PC-3 (cell line): ENCODE measurements around the gene RAB22A. TPM values are rescaled to one million over a fixed set of nuclear protein-coding genes. Genes with fewer than 3 reads are reported as not detected.

ENCODE experiments used
- ATAC-seq: fragments of 200-7000 bp; cut with Tn5 transposase; 2 replicates; pipeline ENCODE4 v1.9.1; 2020; ENCODE audit warnings: mild to moderate bottlenecking, moderate library complexity
- BruUV-seq: library from RNA; stranded (reverse); fragments of 400-500 nt; replicated peaks from 2 replicates; lab custom pipeline; 2021; lab: Mats Ljungman, UMichigan
- CTCF ChIA-PET: fragments of 300-600 bp; sonication (Branson Sonifier 250); formaldehyde crosslinking; loops from one replicate; lab custom pipeline; 2022; ENCODE audit warnings: antibody characterized with exemption; lab: Charles Lee
- POLR2A ChIA-PET: fragments of 300-600 bp; sonication (Branson Sonifier 250); formaldehyde crosslinking; loops from one replicate; lab custom pipeline; 2022; ENCODE audit warnings: antibody characterized with exemption; ENCODE audit not compliant: unreplicated experiment; lab: Charles Lee
- DNase-seq: peaks from one replicate; pipeline ENCODE4 v3.0.0-alpha.2; 2015
- H2AFZ ChIP-seq: fragments of 300-600 bp; sonication (generic); 2 replicates; pipeline ENCODE4 v1.6.0; 2016; ENCODE audit warnings: antibody characterized with exemption, low read length
- H3F3A ChIP-seq: fragments of 300-600 bp; sonication (generic); one replicate; pipeline ENCODE4 v1.6.0; 2017; ENCODE audit warnings: antibody characterized with exemption, low read length, control low read depth, mild to moderate bottlenecking; ENCODE audit not compliant: unreplicated experiment
- H3K27ac ChIP-seq: fragments of 300-600 bp; sonication (generic); 2 replicates; pipeline ENCODE4 v1.5.1; 2016; ENCODE audit warnings: mild to moderate bottlenecking, low read length
- H3K27me3 ChIP-seq: fragments of 300-600 bp; sonication (generic); 2 replicates; pipeline ENCODE4 v1.6.1; 2016; ENCODE audit warnings: low read length, mixed read lengths
- H3K36me3 ChIP-seq: fragments of 300-600 bp; sonication (generic); 2 replicates; pipeline ENCODE4 v1.6.1; 2016; ENCODE audit warnings: low read depth, mixed run types, low read length, mixed read lengths
- H3K4me1 ChIP-seq: fragments of 300-600 bp; sonication (generic); 2 replicates; pipeline ENCODE4 v1.5.1; 2016; ENCODE audit warnings: low read length; ENCODE audit not compliant: insufficient read depth
- H3K4me2 ChIP-seq: fragments of 300-600 bp; sonication (generic); 2 replicates; pipeline ENCODE4 v1.6.0; 2016; ENCODE audit warnings: low read length
- H3K4me3 ChIP-seq: fragments of 300-600 bp; sonication (generic); 2 replicates; pipeline ENCODE4 v1.5.1; 2016; ENCODE audit warnings: mild to moderate bottlenecking, low read length, mixed read lengths
- H3K79me2 ChIP-seq: fragments of 300-600 bp; sonication (generic); 2 replicates; pipeline ENCODE4 v1.6.1; 2017; ENCODE audit warnings: low read length, mixed read lengths
- H3K9ac ChIP-seq: fragments of 300-600 bp; sonication (generic); 2 replicates; pipeline ENCODE4 v1.6.0; 2016; ENCODE audit warnings: mild to moderate bottlenecking, low read length
- H3K9me2 ChIP-seq: fragments of 300-600 bp; sonication (generic); replicated peaks from 2 replicates; pipeline ENCODE4 v1.6.1; 2016; ENCODE audit warnings: mixed run types, low read length, mixed read lengths
- H3K9me3 ChIP-seq: fragments of 300-600 bp; sonication (generic); 2 replicates; pipeline ENCODE4 v1.6.1; 2016; ENCODE audit warnings: low read length, mixed read lengths
- H4K20me1 ChIP-seq: fragments of 300-600 bp; sonication (generic); 2 replicates; pipeline ENCODE4 v1.6.1; 2016; ENCODE audit warnings: low read length, mixed read lengths
- EZH2 ChIP-seq: fragments of 300-600 bp; sonication (generic); IDR thresholded peaks from one replicate; pipeline ENCODE4 v1.6.1; 2017; ENCODE audit warnings: antibody characterized with exemption, mild to moderate bottlenecking, low read length; ENCODE audit not compliant: unreplicated experiment
- EZH2phosphoT487 ChIP-seq: fragments of 300-600 bp; sonication (generic); IDR thresholded peaks from 2 replicates; pipeline ENCODE4 v1.6.1; 2018; ENCODE audit warnings: mild to moderate bottlenecking, antibody characterized with exemption, low read length, borderline replicate concordance
- intact Hi-C: fragments of 100-400 bp; cut with micrococcal nuclease; formaldehyde crosslinking; loops from 2 replicates; pipeline ENCODE4 v1.9.0; 2023
- total RNA-seq: library from RNA; depleted of rRNA; stranded (reverse); fragments of >200 nt; gene quantifications from 2 replicates; pipeline ENCODE4 v1.2.3, GENCODE V29; 2014
- TF ChIP-seq, protein P1 (sequence below): fragments of 300-600 bp; sonication (generic); conservative IDR thresholded peaks from 2 replicates; pipeline ENCODE4 v1.5.1; 2017; ENCODE audit warnings: antibody characterized with exemption, low read depth, mild to moderate bottlenecking, low read length

Gene RAB22A
- total RNA-seq, 1 experiment from 2014 or later: 47.4 TPM

DNA sequence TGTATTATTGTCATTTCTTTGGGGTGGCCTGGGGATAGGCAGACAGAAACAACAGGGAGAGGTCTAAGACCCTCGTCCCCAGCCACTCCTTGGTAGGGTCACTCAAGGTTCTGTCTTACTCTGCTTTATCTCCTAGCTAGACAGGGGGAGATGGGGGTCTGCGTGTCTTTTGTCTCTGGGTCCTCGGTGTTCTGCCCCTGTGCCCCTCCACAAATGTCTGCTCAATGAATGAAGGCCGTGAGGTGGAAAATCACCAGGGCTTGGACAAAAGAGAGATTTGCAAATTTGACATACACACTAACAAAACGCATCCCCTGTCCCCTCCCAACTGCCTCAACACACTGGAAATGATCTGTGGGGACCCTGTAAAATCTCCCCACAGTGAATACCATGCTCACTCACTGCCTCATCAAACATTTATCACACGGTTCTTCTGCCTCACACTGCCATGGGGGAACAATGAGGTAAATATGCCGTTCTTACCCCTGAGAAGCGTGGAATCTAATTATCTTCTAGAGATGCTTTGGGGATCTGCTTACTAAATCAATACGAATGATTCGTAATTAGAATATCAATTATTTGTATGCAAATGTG is 66.3 kb downstream of the RAB22A start:
- ChIA-PET POLR2A (no interaction called here), CTCF (no interaction called here)
- H2AFZ ChIP-seq: no peak overlapping the region
- no peaks in the 10 kb centered on the region for H3K36me3 ChIP-seq
- no peak overlapping the region for H3K9ac ChIP-seq
- ATAC-seq (no peak), DNase-seq (no peak)
- no peaks in the 10 kb centered on the region for H4K20me1 ChIP-seq
- TF ChIP-seq EZH2: no peak
- TF ChIP-seq, protein P1, sequence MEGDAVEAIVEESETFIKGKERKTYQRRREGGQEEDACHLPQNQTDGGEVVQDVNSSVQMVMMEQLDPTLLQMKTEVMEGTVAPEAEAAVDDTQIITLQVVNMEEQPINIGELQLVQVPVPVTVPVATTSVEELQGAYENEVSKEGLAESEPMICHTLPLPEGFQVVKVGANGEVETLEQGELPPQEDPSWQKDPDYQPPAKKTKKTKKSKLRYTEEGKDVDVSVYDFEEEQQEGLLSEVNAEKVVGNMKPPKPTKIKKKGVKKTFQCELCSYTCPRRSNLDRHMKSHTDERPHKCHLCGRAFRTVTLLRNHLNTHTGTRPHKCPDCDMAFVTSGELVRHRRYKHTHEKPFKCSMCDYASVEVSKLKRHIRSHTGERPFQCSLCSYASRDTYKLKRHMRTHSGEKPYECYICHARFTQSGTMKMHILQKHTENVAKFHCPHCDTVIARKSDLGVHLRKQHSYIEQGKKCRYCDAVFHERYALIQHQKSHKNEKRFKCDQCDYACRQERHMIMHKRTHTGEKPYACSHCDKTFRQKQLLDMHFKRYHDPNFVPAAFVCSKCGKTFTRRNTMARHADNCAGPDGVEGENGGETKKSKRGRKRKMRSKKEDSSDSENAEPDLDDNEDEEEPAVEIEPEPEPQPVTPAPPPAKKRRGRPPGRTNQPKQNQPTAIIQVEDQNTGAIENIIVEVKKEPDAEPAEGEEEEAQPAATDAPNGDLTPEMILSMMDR: no peak
- no peak for TF ChIP-seq EZH2phosphoT487
- peaks cover 8% of the 10 kb centered on the region; the same call in 1 of the 2 replicates for H3K4me1 ChIP-seq
- H3K79me2 ChIP-seq: no peaks in the 10 kb centered on the region
- no TSS peak for BruUV-seq
- H3K9me2 ChIP-seq: no peaks in the 10 kb centered on the region
- no peak overlapping the region for H3K4me2 ChIP-seq
- no peak overlapping the region for H3K27ac ChIP-seq
- H3F3A ChIP-seq: no peaks in the 10 kb centered on the region
- H3K27me3 ChIP-seq: no peaks in the 10 kb centered on the region
- H3K9me3 ChIP-seq: no peaks in the 10 kb centered on the region
- H3K4me3 ChIP-seq: no peak overlapping the region
- intact Hi-C loops: no loop called here

DNA sequence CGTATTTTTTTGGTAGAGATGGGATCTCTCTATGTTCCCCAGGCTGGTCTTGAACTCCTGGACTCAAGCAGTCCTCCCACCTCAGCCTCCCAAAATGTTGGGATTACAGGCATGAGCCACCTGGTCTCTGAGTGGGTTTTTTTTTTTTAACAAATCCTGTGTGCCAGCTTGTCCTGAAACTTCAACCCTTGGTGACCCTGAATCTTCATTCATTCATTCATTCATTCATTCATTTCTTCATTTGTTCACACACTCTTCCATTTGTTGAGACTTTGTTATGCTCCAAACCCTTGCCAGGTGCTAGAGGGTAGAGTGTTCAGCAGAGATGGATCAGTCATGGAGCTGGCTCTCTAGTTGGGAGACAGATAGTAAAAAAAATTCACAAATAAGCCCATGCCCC is 67.5 kb downstream of the RAB22A start:
- H3K27me3 ChIP-seq: no peaks in the 10 kb centered on the region
- DNase-seq (no peak), ATAC-seq (no peak)
- no peak overlapping the region for H3K4me3 ChIP-seq
- TF ChIP-seq EZH2: no peak
- TF ChIP-seq EZH2phosphoT487: no peak
- TF ChIP-seq, protein P1: no peak
- peaks cover 8% of the 10 kb centered on the region; the same call in 1 of the 2 replicates for H3K4me1 ChIP-seq
- 0 out of 2 replicates have a peak, but pooled peaks cover 6% of the 10 kb centered on the region for H3K9me3 ChIP-seq
- H3F3A ChIP-seq: no peaks in the 10 kb centered on the region
- H3K36me3 ChIP-seq: no peaks in the 10 kb centered on the region
- no peaks in the 10 kb centered on the region for H4K20me1 ChIP-seq
- no peak overlapping the region for H3K27ac ChIP-seq
- no peaks in the 10 kb centered on the region for H3K9me2 ChIP-seq
- H3K9ac ChIP-seq: no peak overlapping the region
- no peak overlapping the region for H2AFZ ChIP-seq
- no peaks in the 10 kb centered on the region for H3K79me2 ChIP-seq
- ChIA-PET CTCF (no interaction called here), POLR2A (interaction anchor here (0.5 kb wide), 2 partner anchors 20 to 343 kb away, joined by 5 to 6 read pairs; no protein-coding TSS in a partner anchor)
- H3K4me2 ChIP-seq: no peak overlapping the region
- BruUV-seq: no TSS peak
- intact Hi-C loops: no loop called here

DNA sequence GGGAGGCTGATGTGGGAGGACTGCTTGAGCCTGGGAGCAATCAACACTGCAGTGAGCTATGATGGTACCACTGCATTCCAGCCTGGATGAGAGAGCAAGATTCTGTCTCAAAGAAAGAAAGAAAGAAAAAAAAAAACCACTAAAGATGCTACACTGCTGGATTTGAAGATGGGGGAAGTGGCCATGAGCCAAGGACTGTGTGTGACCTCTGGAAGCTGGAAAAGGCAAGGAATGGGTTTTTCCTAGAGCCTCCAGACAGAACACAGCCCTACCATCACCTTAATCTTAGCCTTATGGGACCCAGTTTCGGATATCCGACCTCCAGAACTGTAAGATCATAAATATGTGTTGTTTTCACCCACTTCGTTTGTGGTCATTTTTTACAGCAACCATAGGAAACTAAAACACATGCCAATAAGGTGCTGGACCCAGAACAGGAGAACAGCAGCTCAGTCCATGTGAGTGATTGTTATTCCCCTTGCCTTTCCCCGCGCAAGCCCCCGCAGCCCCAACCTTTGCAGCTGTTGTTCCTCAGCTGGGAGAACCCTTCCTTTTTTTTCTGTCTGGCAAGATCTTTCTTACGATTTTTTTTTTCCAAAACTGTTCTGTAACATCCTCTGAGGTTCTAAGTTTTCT is 68.4 kb downstream of the RAB22A start:
- Histone ChIP-seq H3K9ac (no peak overlapping the region), H3F3A (no peaks in the 10 kb centered on the region), H3K27ac (no peak overlapping the region), H3K4me1 (peaks cover 4% of the 10 kb centered on the region; the same call in 1 of the 2 replicates), H4K20me1 (no peaks in the 10 kb centered on the region), H3K4me3 (no peak overlapping the region), H3K79me2 (no peaks in the 10 kb centered on the region), H2AFZ (no peak overlapping the region), H3K27me3 (no peaks in the 10 kb centered on the region), H3K9me3 (0 out of 2 replicates have a peak, but pooled peaks cover 6% of the 10 kb centered on the region), H3K4me2 (no peak overlapping the region), H3K9me2 (no peaks in the 10 kb centered on the region), H3K36me3 (no peaks in the 10 kb centered on the region)
- POLR2A ChIA-PET: interaction anchor here (0.7 kb wide), 1 partner anchor 11 kb away, joined by 5 read pairs; the partner anchor contains the start of gene VAPB
- TF ChIP-seq EZH2phosphoT487: no peak
- TF ChIP-seq EZH2: no peak
- TF ChIP-seq, protein P1: no peak
- CTCF ChIA-PET: no interaction called here
- intact Hi-C loops: no loop called here
- DNase-seq (no peak), ATAC-seq (no peak)
- no TSS peak for BruUV-seq
